Muscle of back (tissue), 11 donors: ENCODE data around the gene CERT1. TPM values are rescaled to one million over a fixed set of nuclear protein-coding genes. Genes with fewer than 3 reads are reported as not detected.
"Not testable (repeated sequence)": the region's sequence is repeated elsewhere in the genome, so short reads cannot be mapped to it uniquely, and the experiment has no call there.

Experiments
- DNase-seq, 3 donors: peaks; one replicate each; pipeline versions ENCODE4 v3.0.0 to v3.0.0-alpha.2; 2013
- polyA plus RNA-seq, 10 donors: library from polyadenylated mRNA; unstranded; fragments of 120-200 nt; gene quantifications; one replicate each; pipeline ENCODE4 v1.2.1, GENCODE V29; 2013; ENCODE audit not compliant: insufficient read length in 10 of 10

The CERT1 gene
- polyA plus RNA-seq, 10 donors, result 32.0 to 47.4 (median 35.4) TPM

- peak in 1 of 3 donors; percentile 34 for DNase-seq
Observed at GRCh38 chr5:75524071-75524470, 12.6 kb upstream of the CERT1 start.

- DNase-seq, result no peak
Observed at GRCh38 chr5:75523275-75523674, 11.8 kb upstream of the CERT1 start.

GRCh38 chr5:75522542-75522941, 11.1 kb upstream of the CERT1 start:
- no peak for DNase-seq

GRCh38 chr5:75522025-75522424, 10.6 kb upstream of the CERT1 start:
- no peak for DNase-seq

- DNase-seq, result no peak
Observed at GRCh38 chr5:75521195-75521594, 9.8 kb upstream of the CERT1 start.

- no peak for DNase-seq
Observed at GRCh38 chr5:75519761-75520160, 8.3 kb upstream of the CERT1 start.

GRCh38 chr5:75514323-75514722, 2.9 kb upstream of the CERT1 start:
- DNase-seq, result no peak

- no peak for DNase-seq
Observed at GRCh38 chr5:75513841-75514240, 2.4 kb upstream of the CERT1 start.

GRCh38 chr5:75512383-75513074, 1.1 kb upstream of the CERT1 start:
- no peak for DNase-seq

GRCh38 chr5:75510836-75511434, 494 bp downstream of the CERT1 start:
- DNase-seq, result peak in 1 of 3 donors; percentile 83

GRCh38 chr5:75510417-75510835, 1.0 kb downstream of the CERT1 start:
- peak in 1 of 3 donors; percentile 46 for DNase-seq

GRCh38 chr5:75509956-75510355, 1.5 kb downstream of the CERT1 start:
- peak in 2 of 3 donors; percentile 16 to 52 for DNase-seq

- DNase-seq, result no peak
Observed at GRCh38 chr5:75509546-75509945, 1.9 kb downstream of the CERT1 start.

GRCh38 chr5:75507841-75508240, 3.6 kb downstream of the CERT1 start:
- no peak for DNase-seq

- DNase-seq, result not testable (repeated sequence)
Observed at GRCh38 chr5:75505112-75505511, 6.3 kb downstream of the CERT1 start.

GRCh38 chr5:75498875-75499274, 12.6 kb downstream of the CERT1 start:
- not testable (repeated sequence) for DNase-seq

- no peak for DNase-seq
Observed at GRCh38 chr5:75498208-75498777, 13.1 kb downstream of the CERT1 start.

GRCh38 chr5:75496026-75496425, 15.4 kb downstream of the CERT1 start:
- DNase-seq, result no peak

- DNase-seq, result no peak
Observed at GRCh38 chr5:75491621-75492020, 19.8 kb downstream of the CERT1 start.

- not testable (repeated sequence) for DNase-seq
Observed at GRCh38 chr5:75489847-75490246, 21.6 kb downstream of the CERT1 start.

GRCh38 chr5:75484605-75485004, 26.8 kb downstream of the CERT1 start:
- DNase-seq, result no peak

GRCh38 chr5:75482482-75482881, 28.9 kb downstream of the CERT1 start:
- DNase-seq, result no peak

- DNase-seq, result no peak
Observed at GRCh38 chr5:75481024-75481423, 30.4 kb downstream of the CERT1 start.
